ENCODE results near the gene MYOG. TPM values are rescaled to one million over a fixed set of nuclear protein-coding genes. Genes with fewer than 3 reads are reported as not detected.

MYOG gene
- total RNA-seq, 1 donor from 2014 or later = not detected

DNA sequence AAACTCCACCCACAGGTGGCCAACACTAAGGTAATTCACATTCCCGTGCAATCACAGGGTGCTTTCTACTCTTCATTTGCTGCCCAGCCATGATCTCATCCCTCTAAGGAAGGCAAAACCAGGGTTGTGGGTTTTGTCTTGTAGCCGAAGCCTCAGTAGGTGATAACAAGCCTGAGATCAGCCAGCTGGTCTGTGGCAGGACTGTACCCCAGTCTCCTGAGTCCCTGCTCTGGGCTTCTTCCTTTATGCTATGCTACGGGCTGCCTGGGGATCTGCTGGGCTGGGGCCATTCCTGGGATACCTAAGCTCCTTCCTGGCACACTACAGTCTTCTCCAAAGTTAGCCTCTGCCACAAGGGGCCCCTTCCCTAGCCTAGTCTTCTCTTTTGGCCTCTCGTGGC, 49.7 kb downstream of the MYOG start:
- Histone ChIP-seq H3K9me3 (no peaks in the 10 kb centered on the region), H3K36me3 (no peaks in the 10 kb centered on the region), H3K4me1 (peaks cover 11% of the 10 kb centered on the region), H3K27ac (no peak overlapping the region), H3K27me3 (no peaks in the 10 kb centered on the region), H3K4me3 (no peak overlapping the region)
- no peak for DNase-seq (ENCODE audit: extremely low spot score in 2 of 2)
- intact Hi-C loops (cut with DNase I) = no loop called here
- TF ChIP-seq POLR2A (IDR thresholded peaks at IDR 0.05) = no peak
- TF ChIP-seq, protein P1, sequence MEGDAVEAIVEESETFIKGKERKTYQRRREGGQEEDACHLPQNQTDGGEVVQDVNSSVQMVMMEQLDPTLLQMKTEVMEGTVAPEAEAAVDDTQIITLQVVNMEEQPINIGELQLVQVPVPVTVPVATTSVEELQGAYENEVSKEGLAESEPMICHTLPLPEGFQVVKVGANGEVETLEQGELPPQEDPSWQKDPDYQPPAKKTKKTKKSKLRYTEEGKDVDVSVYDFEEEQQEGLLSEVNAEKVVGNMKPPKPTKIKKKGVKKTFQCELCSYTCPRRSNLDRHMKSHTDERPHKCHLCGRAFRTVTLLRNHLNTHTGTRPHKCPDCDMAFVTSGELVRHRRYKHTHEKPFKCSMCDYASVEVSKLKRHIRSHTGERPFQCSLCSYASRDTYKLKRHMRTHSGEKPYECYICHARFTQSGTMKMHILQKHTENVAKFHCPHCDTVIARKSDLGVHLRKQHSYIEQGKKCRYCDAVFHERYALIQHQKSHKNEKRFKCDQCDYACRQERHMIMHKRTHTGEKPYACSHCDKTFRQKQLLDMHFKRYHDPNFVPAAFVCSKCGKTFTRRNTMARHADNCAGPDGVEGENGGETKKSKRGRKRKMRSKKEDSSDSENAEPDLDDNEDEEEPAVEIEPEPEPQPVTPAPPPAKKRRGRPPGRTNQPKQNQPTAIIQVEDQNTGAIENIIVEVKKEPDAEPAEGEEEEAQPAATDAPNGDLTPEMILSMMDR (IDR thresholded peaks at IDR 0.05) = no peak
- no peak for TF ChIP-seq POLR2AphosphoS5 (IDR thresholded peaks at IDR 0.05; ENCODE audit: insufficient read depth in 1 of 2, low read depth in 1 of 2)

DNA sequence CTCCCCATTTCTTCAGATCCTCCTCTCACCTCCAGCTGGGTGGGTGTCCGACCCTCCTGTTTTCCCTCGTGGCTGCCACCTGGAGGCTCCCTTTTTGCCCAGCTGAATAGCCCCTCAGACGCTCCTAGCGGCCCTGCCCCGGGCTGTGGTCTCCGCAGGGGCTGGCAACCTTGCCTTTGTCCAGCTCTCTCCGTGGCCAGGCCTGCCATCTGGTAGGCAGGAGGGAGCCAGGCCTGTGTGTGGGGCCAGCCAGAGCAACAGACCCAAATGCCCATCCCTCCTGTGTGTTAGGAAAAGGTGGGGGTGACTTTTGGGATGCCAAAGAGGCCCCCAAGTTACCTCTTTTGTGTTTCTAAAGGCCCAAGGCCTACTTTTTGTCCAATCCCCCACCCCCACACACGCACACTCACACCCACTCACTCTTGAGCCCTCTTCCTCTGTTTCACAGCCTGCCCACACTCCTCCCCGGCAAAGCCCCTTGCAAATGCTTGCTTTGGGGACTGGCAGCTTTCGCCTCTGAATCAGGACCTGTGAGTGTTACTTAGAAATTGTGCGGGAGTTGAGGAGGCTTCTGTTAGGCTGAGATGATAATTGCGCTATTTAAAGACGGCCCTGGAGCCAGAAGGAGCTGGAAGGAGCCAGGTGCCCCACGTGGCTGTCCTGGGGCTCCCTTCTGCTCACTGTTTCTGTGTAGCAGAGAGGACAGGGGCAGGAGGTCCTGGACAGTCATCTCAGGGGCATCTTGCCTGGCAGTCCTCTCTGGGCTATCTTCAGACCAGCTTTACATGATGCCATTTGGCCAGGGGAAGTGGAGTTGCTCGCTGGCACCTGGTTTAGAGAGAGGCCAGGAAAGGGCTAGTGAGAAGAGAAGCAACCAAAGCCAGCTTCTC, 50.5 kb downstream of the MYOG start:
- Histone ChIP-seq H3K4me1 (peaks cover 11% of the 10 kb centered on the region), H3K4me3 (no peak overlapping the region), H3K27me3 (no peaks in the 10 kb centered on the region), H3K36me3 (no peaks in the 10 kb centered on the region), H3K27ac (no peak overlapping the region), H3K9me3 (no peaks in the 10 kb centered on the region)
- TF ChIP-seq POLR2A (IDR thresholded peaks at IDR 0.05) (no peak), POLR2AphosphoS5 (IDR thresholded peaks at IDR 0.05; ENCODE audit: insufficient read depth in 1 of 2, low read depth in 1 of 2) (no peak)
- TF ChIP-seq, protein P1 (IDR thresholded peaks at IDR 0.05) = no peak
- peak in 1 of 2 donors; percentile 64 for DNase-seq (ENCODE audit: extremely low spot score in 2 of 2)
- intact Hi-C loops (cut with DNase I) = no loop called here

DNA sequence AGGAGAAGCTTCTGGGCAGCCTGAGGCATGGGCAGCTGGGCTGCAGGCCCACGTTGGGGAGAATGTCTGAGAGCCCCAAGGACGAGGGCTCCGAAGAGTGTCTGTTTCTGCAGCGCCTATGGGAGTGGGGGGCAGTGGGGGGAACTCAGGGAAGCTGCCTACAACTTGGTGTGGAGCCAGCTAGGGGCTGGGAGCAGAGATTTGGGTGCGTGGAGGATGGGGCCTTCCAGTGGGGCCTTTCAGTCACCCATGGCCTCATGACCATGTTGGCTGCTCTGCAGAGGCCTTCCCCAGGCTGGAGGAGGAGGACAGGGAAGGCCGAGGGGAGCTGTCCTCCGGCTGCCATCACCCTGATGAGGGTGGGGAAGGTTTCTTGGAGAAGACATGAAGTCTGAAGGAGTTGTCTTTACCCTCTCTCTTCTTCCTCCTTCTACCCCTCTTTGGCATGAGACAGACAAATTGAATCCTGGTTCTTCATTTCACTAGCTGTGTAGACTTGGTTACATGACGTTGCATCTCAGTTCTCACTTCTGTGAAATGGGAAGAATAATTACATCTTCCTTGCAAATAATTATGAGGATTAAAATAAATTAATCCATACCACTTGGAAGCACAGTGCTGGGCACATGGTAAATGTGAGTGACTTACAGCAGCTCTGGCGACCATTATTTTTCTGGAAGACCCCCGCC, 51.2 kb downstream of the MYOG start:
- no peak overlapping the region for H3K4me3 ChIP-seq
- DNase-seq (ENCODE audit: extremely low spot score in 2 of 2) = peak in 1 of 2 donors; percentile 52
- TF ChIP-seq POLR2A (IDR thresholded peaks at IDR 0.05) (no peak), POLR2AphosphoS5 (IDR thresholded peaks at IDR 0.05; ENCODE audit: insufficient read depth in 1 of 2, low read depth in 1 of 2) (no peak)
- TF ChIP-seq, protein P1 (IDR thresholded peaks at IDR 0.05) = no peak
- H3K4me1 ChIP-seq = peaks cover 12% of the 10 kb centered on the region
- intact Hi-C loops (cut with DNase I) = no loop called here
- H3K27ac ChIP-seq = no peak overlapping the region
- no peaks in the 10 kb centered on the region for H3K9me3 ChIP-seq
- no peaks in the 10 kb centered on the region for H3K36me3 ChIP-seq
- H3K27me3 ChIP-seq = no peaks in the 10 kb centered on the region

DNA sequence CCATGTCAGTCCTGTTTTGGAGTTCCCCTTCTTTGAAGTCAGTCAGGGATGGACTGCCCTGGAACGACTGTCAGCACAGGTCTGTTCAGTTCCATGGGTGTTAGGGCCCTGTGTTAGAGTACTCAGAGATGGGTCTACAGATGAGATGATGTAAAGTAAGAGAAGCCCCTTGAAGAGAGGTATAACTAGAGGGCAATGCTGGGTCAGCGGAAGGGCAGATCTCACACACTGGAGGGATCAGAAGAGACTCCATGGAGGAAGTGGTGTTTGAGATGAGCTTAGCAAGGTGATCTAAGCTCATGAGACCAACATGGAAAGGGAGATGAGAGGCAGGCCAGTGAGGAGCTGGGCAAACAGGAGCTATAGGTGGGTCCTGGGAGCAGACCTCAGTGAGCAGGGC, 51.9 kb downstream of the MYOG start:
- Histone ChIP-seq H3K36me3 (no peaks in the 10 kb centered on the region), H3K27me3 (no peaks in the 10 kb centered on the region), H3K4me1 (peaks cover 19% of the 10 kb centered on the region), H3K4me3 (no peak overlapping the region), H3K27ac (no peak overlapping the region), H3K9me3 (no peaks in the 10 kb centered on the region)
- intact Hi-C loops (cut with DNase I) = no loop called here
- no peak for TF ChIP-seq POLR2A (IDR thresholded peaks at IDR 0.05)
- peak in 1 of 2 donors; percentile 87 for DNase-seq (ENCODE audit: extremely low spot score in 2 of 2)

DNA sequence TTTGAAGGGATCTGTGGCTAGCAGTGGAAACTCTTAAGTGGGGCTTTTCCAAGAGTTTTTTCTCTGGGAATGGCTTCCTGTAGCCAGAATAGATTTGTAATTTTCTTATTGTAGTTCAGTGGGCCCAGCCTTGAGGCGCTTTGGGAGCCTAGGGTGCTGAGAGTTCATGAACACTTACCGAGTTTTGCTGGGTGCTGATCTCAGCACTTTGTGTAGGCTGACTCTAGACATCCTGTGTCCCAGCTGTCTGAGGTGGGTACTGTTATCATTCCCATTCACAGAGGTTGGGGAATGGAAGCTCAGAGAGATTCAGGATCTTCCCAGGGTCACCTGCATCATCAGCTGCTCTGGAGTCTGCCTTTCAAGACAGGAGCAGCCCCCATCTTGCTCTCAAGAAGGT, 52.5 kb downstream of the MYOG start:
- no peaks in the 10 kb centered on the region for H3K36me3 ChIP-seq
- intact Hi-C loops (cut with DNase I) = no loop called here
- H3K9me3 ChIP-seq = no peaks in the 10 kb centered on the region
- no peak overlapping the region for H3K27ac ChIP-seq
- peaks cover 21% of the 10 kb centered on the region for H3K4me1 ChIP-seq
- H3K4me3 ChIP-seq = no peak overlapping the region
- no peaks in the 10 kb centered on the region for H3K27me3 ChIP-seq
- no peak for DNase-seq (ENCODE audit: extremely low spot score in 2 of 2)
- TF ChIP-seq POLR2A (IDR thresholded peaks at IDR 0.05) = no peak
- TF ChIP-seq, protein P1 (IDR thresholded peaks at IDR 0.05) = no peak
- TF ChIP-seq POLR2AphosphoS5 (IDR thresholded peaks at IDR 0.05; ENCODE audit: insufficient read depth in 1 of 2, low read depth in 1 of 2) = no peak

Other genes starting within 250 kb of the MYOG start
- 7.4 TPM for gene RABIF, start 196.9 kb downstream of the MYOG start, total RNA-seq
- 19.6 TPM for gene KLHL12, start 158.8 kb downstream of the MYOG start, total RNA-seq
- gene ADIPOR1, start 127.7 kb downstream of the MYOG start, total RNA-seq = 84.0 TPM
- 61.4 TPM for gene CYB5R1, start 118.8 kb downstream of the MYOG start, total RNA-seq
- 73.2 TPM for gene TMEM183A, start 78.6 kb downstream of the MYOG start, total RNA-seq
- gene PPFIA4, start 59.5 kb downstream of the MYOG start, total RNA-seq = 11.5 TPM
- gene ADORA1, start 41.7 kb upstream of the MYOG start, total RNA-seq = 5.2 TPM
- gene MYBPH, start 89.8 kb upstream of the MYOG start, total RNA-seq = not detected
- 51.3 TPM for gene CHI3L1, start 100.7 kb upstream of the MYOG start, total RNA-seq
- not detected for gene CHIT1, start 143.7 kb upstream of the MYOG start, total RNA-seq
- gene BTG2, start 219.5 kb upstream of the MYOG start, total RNA-seq = 191 TPM